GM23338 (cell line): ENCODE data around the gene XYLT1. TPM values are rescaled to one million over a fixed set of nuclear protein-coding genes. Genes with fewer than 3 reads are reported as not detected.

ENCODE experiments used
- ATAC-seq: fragments of 200-7000 bp; cut with Tn5 transposase; 3 replicates; pipeline ENCODE4 v1.9.1; 2020
- DNase-seq: peaks from one replicate; pipeline ENCODE4 v3.0.0-alpha.2; 2015; ENCODE audit warnings: low spot score
- H2AFZ ChIP-seq: fragments of 200-600 bp; sonication (generic); 2 replicates; pipeline ENCODE4 v1.8.0; 2016; ENCODE audit warnings: antibody characterized with exemption, mild to moderate bottlenecking, moderate library complexity
- H3F3A ChIP-seq: fragments of 200-600 bp; sonication (generic); replicated peaks from 2 replicates; pipeline ENCODE4 v1.8.0; 2017; ENCODE audit warnings: antibody characterized with exemption, mixed run types, low read depth
- H3K27ac ChIP-seq: fragments of 200-600 bp; sonication (generic); 2 replicates; pipeline ENCODE4 v1.6.1; 2016; ENCODE audit warnings: low read depth
- H3K27me3 ChIP-seq: fragments of 200-600 bp; sonication (generic); 2 replicates; pipeline ENCODE4 v1.8.0; 2016; ENCODE audit warnings: mild to moderate bottlenecking, mixed run types, moderate library complexity; ENCODE audit not compliant: insufficient read depth
- H3K36me3 ChIP-seq: fragments of 200-600 bp; sonication (generic); 2 replicates; pipeline ENCODE4 v1.8.0; 2016; ENCODE audit warnings: mild to moderate bottlenecking; ENCODE audit not compliant: insufficient read depth
- H3K4me1 ChIP-seq: fragments of 200-600 bp; sonication (generic); 2 replicates; pipeline ENCODE4 v1.8.0; 2016; ENCODE audit warnings: mild to moderate bottlenecking, moderate library complexity; ENCODE audit not compliant: insufficient read depth
- H3K4me2 ChIP-seq: fragments of 200-600 bp; sonication (generic); 2 replicates; pipeline ENCODE4 v1.7.1; 2017; ENCODE audit warnings: mixed run types
- H3K4me3 ChIP-seq: fragments of 200-600 bp; sonication (generic); 2 replicates; pipeline ENCODE4 v1.6.1; 2016; ENCODE audit warnings: mixed run types
- H3K79me2 ChIP-seq: fragments of 200-600 bp; sonication (generic); replicated peaks from 2 replicates; pipeline ENCODE4 v1.8.0; 2017; ENCODE audit warnings: mild to moderate bottlenecking; ENCODE audit not compliant: insufficient read depth
- H3K9me2 ChIP-seq: fragments of 200-600 bp; sonication (generic); 2 replicates; pipeline ENCODE4 v1.8.0; 2017; ENCODE audit not compliant: insufficient read depth
- H4K20me1 ChIP-seq: fragments of 200-600 bp; sonication (generic); replicated peaks from 2 replicates; pipeline ENCODE4 v1.8.0; 2017; ENCODE audit warnings: mild to moderate bottlenecking; ENCODE audit not compliant: insufficient read depth
- H3K27ac Mint-ChIP-seq: 2 replicates; pipeline ENCODE4 v1.8.0; 2020; ENCODE audit warnings: inconsistent platforms, mild to moderate bottlenecking, moderate library complexity, mixed read lengths
- H3K27me3 Mint-ChIP-seq: 3 replicates; pipeline ENCODE4 v1.8.0; 2022; ENCODE audit warnings: low read depth, mild to moderate bottlenecking, moderate library complexity, mixed read lengths, inconsistent platforms; ENCODE audit not compliant: insufficient read depth, poor library complexity
- H3K36me3 Mint-ChIP-seq: 3 replicates; pipeline ENCODE4 v1.8.0; 2021; ENCODE audit warnings: low read depth, mild to moderate bottlenecking, inconsistent platforms, moderate library complexity, mixed read lengths
- H3K4me1 Mint-ChIP-seq: 3 replicates; pipeline ENCODE4 v1.8.0; 2020; ENCODE audit warnings: mild to moderate bottlenecking, inconsistent platforms, mixed read lengths
- H3K4me3 Mint-ChIP-seq: 3 replicates; pipeline ENCODE4 v1.8.0; 2021; ENCODE audit warnings: moderate library complexity, mild to moderate bottlenecking, inconsistent platforms, mixed read lengths
- H3K9me3 Mint-ChIP-seq: 3 replicates; pipeline ENCODE4 v1.8.0; 2020; ENCODE audit warnings: moderate library complexity, mild to moderate bottlenecking, inconsistent platforms, mixed read lengths
- CREB1 ChIP-seq: fragments of 250-450 bp; sonication (Bioruptor Pico); IDR thresholded peaks from 2 replicates; pipeline ENCODE4 v1.5.0; 2020; ENCODE audit warnings: low read depth, mild to moderate bottlenecking, moderate library complexity
- EZH2 ChIP-seq: fragments of 200-600 bp; sonication (generic); IDR thresholded peaks from one replicate; pipeline ENCODE4 v1.8.0; 2017; ENCODE audit warnings: antibody characterized with exemption, mild to moderate bottlenecking, low read depth; ENCODE audit not compliant: unreplicated experiment
- NANOG ChIP-seq: IDR thresholded peaks from 2 replicates; pipeline ENCODE4 v1.6.1; 2016; ENCODE audit warnings: antibody characterized with exemption, borderline replicate concordance
- POLR2AphosphoS5 ChIP-seq: IDR thresholded peaks from 2 replicates; pipeline ENCODE4 v1.6.1; 2016; ENCODE audit warnings: antibody characterized with exemption, low read depth
- STAT1 ChIP-seq: IDR thresholded peaks from one replicate; pipeline ENCODE4 v1.6.1; 2016; ENCODE audit warnings: antibody characterized with exemption; ENCODE audit not compliant: unreplicated experiment
- ZNF114 ChIP-seq: fragments of 250-450 bp; sonication (Bioruptor Pico); IDR thresholded peaks from 2 replicates; pipeline ENCODE4 v1.5.0; 2020; ENCODE audit warnings: mild to moderate bottlenecking, moderate library complexity
- ZNF331 ChIP-seq: fragments of 250-450 bp; sonication (Bioruptor Pico); IDR thresholded peaks from 2 replicates; pipeline ENCODE4 v1.5.0; 2020; ENCODE audit warnings: low read depth, mild to moderate bottlenecking, moderate library complexity
- polyA plus RNA-seq: library from polyadenylated mRNA; unstranded; fragments of >200 nt; fragmentation: Nextera tagmentation; extraction: Ambion mirVana; gene quantifications from 2 replicates; pipeline ENCODE4 v1.2.1, GENCODE V29; 2016
- total RNA-seq: library from RNA; depleted of rRNA; stranded (reverse); fragments of >200 nt; shearing (Covaris generic); gene quantifications from 2 replicates; pipeline ENCODE4 v1.2.3, GENCODE V29; 2014
- TF ChIP-seq, protein P1 (sequence below): IDR thresholded peaks from 2 replicates; pipeline ENCODE4 v1.6.1; 2016; ENCODE audit warnings: antibody characterized with exemption
- TF ChIP-seq, protein P2 (sequence below), 2 experiments: fragments of 200-600 bp in 1 of 2; sonication (generic) in 1 of 2; conservative IDR thresholded peaks; 2 replicates each; pipeline versions ENCODE4 v1.5.1 to v1.6.1; 2016 to 2017; ENCODE audit warnings: antibody characterized with exemption in 2 of 2, low read depth in 2 of 2, mild to moderate bottlenecking in 2 of 2, moderate library complexity in 1 of 2
- TF ChIP-seq, protein P3 (sequence below): IDR thresholded peaks from one replicate; pipeline ENCODE4 v1.6.1; 2018; ENCODE audit warnings: antibody characterized with exemption; ENCODE audit not compliant: unreplicated experiment

The XYLT1 gene
- total and polyA plus RNA-seq, 2 experiments from 2014 or later, result 3.5 to 24.7 TPM

DNA sequence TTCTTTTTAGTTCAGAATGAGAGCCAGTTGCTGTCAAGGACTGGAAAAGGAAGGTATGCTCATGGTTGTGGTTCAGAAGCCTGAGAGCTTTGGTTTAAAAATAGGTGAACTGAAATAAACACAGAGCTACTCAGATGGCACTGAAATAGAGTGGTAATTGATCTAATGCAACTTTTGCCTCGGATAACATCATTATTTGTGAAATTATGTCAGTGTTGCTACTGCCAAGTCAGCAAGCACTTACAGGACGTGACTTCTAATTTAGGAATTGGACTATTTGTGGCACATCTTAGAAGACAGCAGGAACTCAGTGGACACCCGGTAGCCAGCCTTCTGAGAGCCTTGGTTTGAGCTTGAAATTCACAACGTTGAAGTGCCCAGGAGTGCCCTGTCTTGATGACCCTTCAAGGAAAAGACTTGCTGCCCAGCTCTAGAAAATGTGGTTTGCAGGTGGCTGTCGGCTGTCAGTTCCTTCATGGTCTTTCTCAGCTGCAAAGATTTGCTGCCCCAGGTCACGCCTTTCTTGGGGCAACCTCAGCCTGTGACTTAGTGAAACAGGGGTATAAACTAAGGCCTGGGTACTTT is 42.0 kb upstream of the XYLT1 start (continued):
- TF ChIP-seq STAT1 (no peak), CREB1 (no peak), ZNF114 (CRISPR knock-in tag) (no peak), POLR2AphosphoS5 (no peak), NANOG (no peak)
- TF ChIP-seq, protein P1, sequence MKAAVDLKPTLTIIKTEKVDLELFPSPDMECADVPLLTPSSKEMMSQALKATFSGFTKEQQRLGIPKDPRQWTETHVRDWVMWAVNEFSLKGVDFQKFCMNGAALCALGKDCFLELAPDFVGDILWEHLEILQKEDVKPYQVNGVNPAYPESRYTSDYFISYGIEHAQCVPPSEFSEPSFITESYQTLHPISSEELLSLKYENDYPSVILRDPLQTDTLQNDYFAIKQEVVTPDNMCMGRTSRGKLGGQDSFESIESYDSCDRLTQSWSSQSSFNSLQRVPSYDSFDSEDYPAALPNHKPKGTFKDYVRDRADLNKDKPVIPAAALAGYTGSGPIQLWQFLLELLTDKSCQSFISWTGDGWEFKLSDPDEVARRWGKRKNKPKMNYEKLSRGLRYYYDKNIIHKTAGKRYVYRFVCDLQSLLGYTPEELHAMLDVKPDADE, result no peak
- TF ChIP-seq, protein P2, sequence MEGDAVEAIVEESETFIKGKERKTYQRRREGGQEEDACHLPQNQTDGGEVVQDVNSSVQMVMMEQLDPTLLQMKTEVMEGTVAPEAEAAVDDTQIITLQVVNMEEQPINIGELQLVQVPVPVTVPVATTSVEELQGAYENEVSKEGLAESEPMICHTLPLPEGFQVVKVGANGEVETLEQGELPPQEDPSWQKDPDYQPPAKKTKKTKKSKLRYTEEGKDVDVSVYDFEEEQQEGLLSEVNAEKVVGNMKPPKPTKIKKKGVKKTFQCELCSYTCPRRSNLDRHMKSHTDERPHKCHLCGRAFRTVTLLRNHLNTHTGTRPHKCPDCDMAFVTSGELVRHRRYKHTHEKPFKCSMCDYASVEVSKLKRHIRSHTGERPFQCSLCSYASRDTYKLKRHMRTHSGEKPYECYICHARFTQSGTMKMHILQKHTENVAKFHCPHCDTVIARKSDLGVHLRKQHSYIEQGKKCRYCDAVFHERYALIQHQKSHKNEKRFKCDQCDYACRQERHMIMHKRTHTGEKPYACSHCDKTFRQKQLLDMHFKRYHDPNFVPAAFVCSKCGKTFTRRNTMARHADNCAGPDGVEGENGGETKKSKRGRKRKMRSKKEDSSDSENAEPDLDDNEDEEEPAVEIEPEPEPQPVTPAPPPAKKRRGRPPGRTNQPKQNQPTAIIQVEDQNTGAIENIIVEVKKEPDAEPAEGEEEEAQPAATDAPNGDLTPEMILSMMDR (conservative IDR thresholded peaks at IDR 0.05; ENCODE audit: low read depth in 2 of 2), result no peak

DNA sequence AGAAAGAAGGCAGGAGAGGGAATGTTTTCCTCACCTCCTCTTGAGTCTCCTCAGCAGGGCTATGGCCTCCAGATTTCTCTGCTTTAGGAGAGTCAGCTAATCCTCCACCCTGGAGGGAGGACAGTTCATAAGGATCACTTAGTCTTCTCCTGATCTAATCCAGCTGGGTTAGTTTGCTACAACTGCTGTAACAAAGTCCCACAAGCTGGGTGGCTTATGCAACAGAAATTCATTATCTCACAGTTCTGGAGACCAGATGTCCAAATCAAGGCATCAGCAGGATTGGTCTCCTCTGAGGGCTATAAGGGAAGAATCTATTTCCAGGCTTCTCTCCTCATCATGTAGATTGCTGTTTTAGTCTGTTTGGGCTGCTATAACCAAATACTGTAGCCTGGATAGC is 40.6 kb upstream of the XYLT1 start:
- H3K4me1 ChIP-seq, result no peaks in the 10 kb centered on the region
- H3K27ac Mint-ChIP-seq, result no peak overlapping the region
- peaks cover 19% of the 10 kb centered on the region for H3K36me3 Mint-ChIP-seq
- DNase-seq (no peak), ATAC-seq (no peak)
- no peak overlapping the region for H3K4me3 ChIP-seq
- no peaks in the 10 kb centered on the region for H3K79me2 ChIP-seq
- no peak overlapping the region for H3K4me2 ChIP-seq
- H2AFZ ChIP-seq, result no peak overlapping the region
- H3K9me3 Mint-ChIP-seq, result peaks cover 30% of the 10 kb centered on the region
- H3K27me3 Mint-ChIP-seq, result no peaks in the 10 kb centered on the region
- H3K4me1 Mint-ChIP-seq, result no peaks in the 10 kb centered on the region
- H3K27me3 ChIP-seq, result no peaks in the 10 kb centered on the region
- no peak overlapping the region for H3K4me3 Mint-ChIP-seq
- H3K36me3 ChIP-seq, result no peaks in the 10 kb centered on the region
- H4K20me1 ChIP-seq, result no peaks in the 10 kb centered on the region
- H3K27ac ChIP-seq, result no peak overlapping the region
- 0 out of 2 replicates have a peak, but pooled peaks cover 12% of the 10 kb centered on the region for H3K9me2 ChIP-seq
- no peaks in the 10 kb centered on the region for H3F3A ChIP-seq
- TF ChIP-seq STAT1, result no peak
- no peak for TF ChIP-seq EZH2
- no peak for TF ChIP-seq CREB1
- TF ChIP-seq, protein P3, sequence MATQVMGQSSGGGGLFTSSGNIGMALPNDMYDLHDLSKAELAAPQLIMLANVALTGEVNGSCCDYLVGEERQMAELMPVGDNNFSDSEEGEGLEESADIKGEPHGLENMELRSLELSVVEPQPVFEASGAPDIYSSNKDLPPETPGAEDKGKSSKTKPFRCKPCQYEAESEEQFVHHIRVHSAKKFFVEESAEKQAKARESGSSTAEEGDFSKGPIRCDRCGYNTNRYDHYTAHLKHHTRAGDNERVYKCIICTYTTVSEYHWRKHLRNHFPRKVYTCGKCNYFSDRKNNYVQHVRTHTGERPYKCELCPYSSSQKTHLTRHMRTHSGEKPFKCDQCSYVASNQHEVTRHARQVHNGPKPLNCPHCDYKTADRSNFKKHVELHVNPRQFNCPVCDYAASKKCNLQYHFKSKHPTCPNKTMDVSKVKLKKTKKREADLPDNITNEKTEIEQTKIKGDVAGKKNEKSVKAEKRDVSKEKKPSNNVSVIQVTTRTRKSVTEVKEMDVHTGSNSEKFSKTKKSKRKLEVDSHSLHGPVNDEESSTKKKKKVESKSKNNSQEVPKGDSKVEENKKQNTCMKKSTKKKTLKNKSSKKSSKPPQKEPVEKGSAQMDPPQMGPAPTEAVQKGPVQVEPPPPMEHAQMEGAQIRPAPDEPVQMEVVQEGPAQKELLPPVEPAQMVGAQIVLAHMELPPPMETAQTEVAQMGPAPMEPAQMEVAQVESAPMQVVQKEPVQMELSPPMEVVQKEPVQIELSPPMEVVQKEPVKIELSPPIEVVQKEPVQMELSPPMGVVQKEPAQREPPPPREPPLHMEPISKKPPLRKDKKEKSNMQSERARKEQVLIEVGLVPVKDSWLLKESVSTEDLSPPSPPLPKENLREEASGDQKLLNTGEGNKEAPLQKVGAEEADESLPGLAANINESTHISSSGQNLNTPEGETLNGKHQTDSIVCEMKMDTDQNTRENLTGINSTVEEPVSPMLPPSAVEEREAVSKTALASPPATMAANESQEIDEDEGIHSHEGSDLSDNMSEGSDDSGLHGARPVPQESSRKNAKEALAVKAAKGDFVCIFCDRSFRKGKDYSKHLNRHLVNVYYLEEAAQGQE, result no peak
- TF ChIP-seq ZNF331 (CRISPR knock-in tag), result no peak
- no peak for TF ChIP-seq NANOG
- no peak for TF ChIP-seq ZNF114 (CRISPR knock-in tag)
- TF ChIP-seq, protein P2 (conservative IDR thresholded peaks at IDR 0.05; ENCODE audit: low read depth in 2 of 2), result no peak
